IMR-90 (cell line): ENCODE results near the gene PIP4K2A. TPM values are rescaled to one million over a fixed set of nuclear protein-coding genes. Genes with fewer than 3 reads are reported as not detected.

Experiments used
- ATAC-seq: fragments of 200-7000 bp; cut with Tn5 transposase; 2 replicates; pipeline ENCODE4 v1.9.1; 2020; ENCODE audit warnings: low read depth, mild to moderate bottlenecking, moderate library complexity
- BruUV-seq: library from RNA; stranded (reverse); fragments of 400-500 nt; replicated peaks from 2 replicates; lab custom pipeline; 2021; lab: Mats Ljungman, UMichigan
- CTCF ChIA-PET: fragments of 300-600 bp; formaldehyde crosslinking; extraction: SDS; loops from one replicate; lab custom pipeline; 2021; ENCODE audit warnings: antibody characterized with exemption; lab: Yijun Ruan, JAX
- POLR2A ChIA-PET: fragments of 300-600 bp; sonication (Branson Sonifier 250); formaldehyde crosslinking; loops from one replicate; lab custom pipeline; 2022; ENCODE audit warnings: antibody characterized with exemption; ENCODE audit not compliant: unreplicated experiment; lab: Charles Lee
- DNase-seq: peaks from one replicate; pipeline ENCODE4 v3.0.0; 2013
- H2AFZ ChIP-seq: replicated peaks from 2 replicates; pipeline ENCODE3; 2013; ENCODE audit warnings: low read length, mild to moderate bottlenecking; ENCODE audit not compliant: poor library complexity
- H2AK5ac ChIP-seq: 2 replicates; pipeline ENCODE4 v1.6.1; 2013; ENCODE audit warnings: low read depth, low read length, inconsistent platforms
- H2AK9ac ChIP-seq: replicated peaks from 2 replicates; pipeline ENCODE3; 2013; ENCODE audit warnings: mild to moderate bottlenecking, low read depth, low read length, moderate library complexity; ENCODE audit not compliant: poor library complexity
- H2BK120ac ChIP-seq: 2 replicates; pipeline ENCODE4 v1.6.1; 2013; ENCODE audit warnings: low read depth, low read length, inconsistent platforms
- H2BK15ac ChIP-seq: 3 replicates; pipeline ENCODE4 v1.6.1; 2013; ENCODE audit warnings: low read depth, low read length, inconsistent platforms
- H2BK20ac ChIP-seq: 2 replicates; pipeline ENCODE4 v1.6.1; 2013; ENCODE audit warnings: low read depth, mild to moderate bottlenecking, inconsistent platforms, low read length, moderate library complexity
- H2BK5ac ChIP-seq: 2 replicates; pipeline ENCODE4 v1.6.1; 2013; ENCODE audit warnings: mild to moderate bottlenecking, low read depth, low read length, inconsistent platforms; ENCODE audit not compliant: poor library complexity, severe bottlenecking
- H3K14ac ChIP-seq: replicated peaks from 2 replicates; pipeline ENCODE4 v1.6.1; 2013; ENCODE audit warnings: low read depth, low read length, inconsistent platforms
- H3K18ac ChIP-seq: 2 replicates; pipeline ENCODE4 v1.6.1; 2013; ENCODE audit warnings: low read depth, low read length, control low read depth
- H3K23ac ChIP-seq: 2 replicates; pipeline ENCODE4 v1.6.1; 2013; ENCODE audit warnings: low read depth, low read length, inconsistent platforms
- H3K27ac ChIP-seq: 2 replicates; pipeline ENCODE4 v1.5.1; 2013; ENCODE audit warnings: mild to moderate bottlenecking, control low read depth, low read length; ENCODE audit not compliant: insufficient read depth
- H3K27me3 ChIP-seq: 2 replicates; pipeline ENCODE4 v1.6.1; 2013; ENCODE audit warnings: low read length; ENCODE audit not compliant: control insufficient read depth, insufficient read depth
- H3K36me3 ChIP-seq: 2 replicates; pipeline ENCODE4 v1.6.1; 2013; ENCODE audit warnings: low read length, mixed read lengths; ENCODE audit not compliant: control insufficient read depth, insufficient read depth
- H3K4ac ChIP-seq: 2 replicates; pipeline ENCODE4 v1.6.1; 2013; ENCODE audit warnings: low read depth, low read length, inconsistent platforms
- H3K4me1 ChIP-seq: 2 replicates; pipeline ENCODE4 v1.6.1; 2013; ENCODE audit warnings: low read length, mixed read lengths; ENCODE audit not compliant: control insufficient read depth, insufficient read depth
- H3K4me2 ChIP-seq: 2 replicates; pipeline ENCODE4 v1.6.1; 2013; ENCODE audit warnings: low read depth, mild to moderate bottlenecking, control low read depth, low read length, moderate library complexity
- H3K4me3 ChIP-seq: 2 replicates; pipeline ENCODE4 v1.5.1; 2013; ENCODE audit warnings: low read depth, mild to moderate bottlenecking, control low read depth, low read length, moderate library complexity; ENCODE audit not compliant: insufficient read depth
- H3K56ac ChIP-seq: 2 replicates; pipeline ENCODE4 v1.6.1; 2013; ENCODE audit warnings: low read length, inconsistent platforms; ENCODE audit not compliant: insufficient read depth; ENCODE audit errors: extremely low read depth
- H3K79me1 ChIP-seq, 2 experiments: 2 replicates each; pipeline ENCODE4 v1.6.1; 2013; ENCODE audit warnings: low read length in 2 of 2, inconsistent platforms in 1 of 2, low read depth in 1 of 2
- H3K9ac ChIP-seq: 2 replicates; pipeline ENCODE4 v1.6.1; 2013; ENCODE audit warnings: low read depth, low read length, control low read depth
- H3K9me1 ChIP-seq: 2 replicates; pipeline ENCODE4 v1.6.1; 2013; ENCODE audit warnings: low read length, inconsistent platforms; ENCODE audit not compliant: insufficient read depth
- H3K9me3 ChIP-seq: 2 replicates; pipeline ENCODE4 v1.6.1; 2013; ENCODE audit warnings: low read length; ENCODE audit not compliant: control insufficient read depth, insufficient read depth
- H4K20me1 ChIP-seq: 2 replicates; pipeline ENCODE4 v1.6.1; 2013; ENCODE audit warnings: low read length, inconsistent platforms; ENCODE audit not compliant: insufficient read depth
- H4K5ac ChIP-seq: 2 replicates; pipeline ENCODE4 v1.6.1; 2013; ENCODE audit warnings: mild to moderate bottlenecking, low read depth, low read length, control low read depth
- H4K8ac ChIP-seq, 2 experiments: 2 replicates each; pipeline ENCODE4 v1.6.1; 2013; ENCODE audit warnings: low read depth in 2 of 2, low read length in 2 of 2, control low read depth in 1 of 2, inconsistent platforms in 1 of 2
- H4K91ac ChIP-seq: 2 replicates; pipeline ENCODE4 v1.6.1; 2013; ENCODE audit warnings: low read depth, low read length, inconsistent platforms; ENCODE audit not compliant: insufficient read depth
- BHLHE40 ChIP-seq: fragments of 150-350 bp; IDR thresholded peaks from 2 replicates; pipeline ENCODE4 v1.6.1; 2016; ENCODE audit warnings: mild to moderate bottlenecking, low read depth, low read length
- CEBPB ChIP-seq: IDR thresholded peaks from 2 replicates; pipeline ENCODE4 v1.6.1; 2012; ENCODE audit warnings: low read depth, low read length, improper control_type of control experiment
- MAFK ChIP-seq: IDR thresholded peaks from 2 replicates; pipeline ENCODE4 v1.6.1; 2012; ENCODE audit warnings: low read depth, low read length, improper control_type of control experiment
- MAZ ChIP-seq: IDR thresholded peaks from 2 replicates; pipeline ENCODE4 v1.6.1; 2012; ENCODE audit warnings: low read depth, mild to moderate bottlenecking, low read length, improper control_type of control experiment, moderate library complexity, borderline replicate concordance
- NFE2L2 ChIP-seq: fragments of 150-350 bp; IDR thresholded peaks from 2 replicates; pipeline ENCODE4 v1.6.1; 2016; ENCODE audit warnings: low read depth, mild to moderate bottlenecking, low read length
- POLR2A ChIP-seq: IDR thresholded peaks from 2 replicates; pipeline ENCODE4 v1.6.1; 2012; ENCODE audit warnings: mild to moderate bottlenecking, low read depth, low read length
- RAD21 ChIP-seq: IDR thresholded peaks from 2 replicates; pipeline ENCODE4 v1.6.1; 2012; ENCODE audit warnings: low read length, improper control_type of control experiment
- RFX5 ChIP-seq: IDR thresholded peaks from 2 replicates; pipeline ENCODE4 v1.8.0; 2012; ENCODE audit warnings: low read depth, mild to moderate bottlenecking, low read length, moderate library complexity
- SMC3 ChIP-seq: fragments of 150-350 bp; IDR thresholded peaks from 2 replicates; pipeline ENCODE4 v1.6.1; 2016; ENCODE audit warnings: low read depth, mild to moderate bottlenecking, antibody characterized with exemption, low read length, moderate library complexity
- WGBS, 2 experiments: methylation state at CpG; one replicate each; pipeline versions ENCODE4 v1.1.5 to v1.1.7; 2013; ENCODE audit warnings: missing lambda C conversion rate in 2 of 2; ENCODE audit not compliant: insufficient read length in 1 of 2; ENCODE audit errors: extremely low coverage in 2 of 2; 5-methylcytosine and 5-hydroxymethylcytosine counted together
- dilution Hi-C: fragments of 300-500 bp; cut with HindIII; formaldehyde crosslinking; loops from one replicate; pipeline ENCODE4 v1.14.3; 2018; ENCODE audit warnings: low sequenced_read_pairs; ENCODE audit not compliant: unreplicated experiment
- in situ Hi-C: fragments of 300-500 bp; cut with MboI; formaldehyde crosslinking; loops from 3 replicates; pipeline ENCODE4 v1.14.3; 2019; ENCODE audit warnings: low sequenced_read_pairs, inconsistent platforms, mixed read lengths
- intact Hi-C: fragments of 100-400 bp; cut with micrococcal nuclease; formaldehyde crosslinking; loops from 2 replicates; pipeline ENCODE4 v1.10.0; 2022
- polyA plus RNA-seq, 3 experiments: library from polyadenylated mRNA; depleted of rRNA; stranded (reverse); fragments of >200 nt; gene quantifications; 2 replicates each; pipeline ENCODE4 v1.2.3, GENCODE V29; 2012; ENCODE audit warnings: low replicate concordance in 1 of 3
- total RNA-seq: library from RNA; depleted of rRNA; stranded (reverse); fragments of >200 nt; gene quantifications from 2 replicates; pipeline ENCODE4 v1.2.3, GENCODE V29; 2012
- TF ChIP-seq, protein P1 (sequence below): conservative IDR thresholded peaks from 2 replicates; pipeline ENCODE4 v1.5.1; 2012; ENCODE audit warnings: mild to moderate bottlenecking, low read depth, low read length, improper control_type of control experiment
- TF ChIP-seq, protein P2 (sequence below): fragments of 150-350 bp; IDR thresholded peaks from 2 replicates; pipeline ENCODE4 v1.6.1; 2017; ENCODE audit warnings: mild to moderate bottlenecking, antibody characterized with exemption, low read length, low read depth
- TF ChIP-seq, protein P3 (sequence below): fragments of 150-350 bp; IDR thresholded peaks from 2 replicates; pipeline ENCODE4 v1.6.1; 2016; ENCODE audit warnings: low read depth, mild to moderate bottlenecking, low read length, moderate library complexity, borderline replicate concordance

Gene PIP4K2A
- total and polyA plus RNA-seq, 2 of the 4 experiments (the other 2 are of a cell fraction), result 9.8 to 18.1 TPM

DNA sequence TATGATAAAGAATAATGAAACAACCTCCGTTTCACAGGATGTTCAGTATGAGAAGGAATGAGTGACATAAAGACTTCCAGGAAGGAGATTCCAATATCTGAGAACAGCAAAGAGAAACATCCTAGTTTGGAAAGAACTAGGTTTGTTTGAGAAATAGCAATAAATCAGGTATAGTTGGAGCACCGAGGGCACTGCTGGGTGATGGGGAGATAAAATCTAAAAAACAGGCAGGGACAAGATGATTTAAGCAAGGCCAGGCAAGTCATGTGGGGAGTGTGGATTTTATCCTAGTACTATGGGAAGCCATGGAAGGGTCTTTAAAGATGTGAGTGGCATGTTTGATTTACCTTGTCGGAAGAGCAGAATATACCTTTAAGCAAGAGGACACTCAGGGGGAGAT, 199.4 kb downstream of the PIP4K2A start:
- BruUV-seq, result no TSS peak
- intact Hi-C loops (no loop called here), dilution Hi-C loops (no loop called here), in situ Hi-C loops (no loop called here)
- Histone ChIP-seq H2AK5ac (no peak overlapping the region), H3K56ac (no peak overlapping the region), H3K9me3 (no peaks in the 10 kb centered on the region), H2BK120ac (no peak overlapping the region), H2BK5ac (no peak overlapping the region), H4K91ac (no peak overlapping the region), H4K8ac (no peak overlapping the region), H3K4me2 (no peak overlapping the region), H3K27ac (no peak overlapping the region), H3K23ac (no peak overlapping the region), H3K79me1 (no peaks in the 10 kb centered on the region), H3K4me3 (no peak overlapping the region), H2BK15ac (no peak overlapping the region), H3K18ac (no peak overlapping the region), H2BK20ac (no peak overlapping the region), H3K27me3 (no peaks in the 10 kb centered on the region), H3K9ac (no peak overlapping the region), H2AFZ (no peak overlapping the region), H3K4ac (no peak overlapping the region), H3K9me1 (no peaks in the 10 kb centered on the region), H4K20me1 (no peaks in the 10 kb centered on the region), H3K36me3 (no peaks in the 10 kb centered on the region), H3K4me1 (no peaks in the 10 kb centered on the region), H4K5ac (no peak overlapping the region), H2AK9ac (no peak overlapping the region), H3K14ac (no peak overlapping the region)
- CTCF ChIA-PET, result no interaction called here
- POLR2A ChIA-PET, result no interaction called here
- TF ChIP-seq RAD21, result no peak
- TF ChIP-seq BHLHE40, result no peak
- no peak for TF ChIP-seq MAZ
- TF ChIP-seq CEBPB, result no peak
- TF ChIP-seq NFE2L2, result no peak
- TF ChIP-seq, protein P1, sequence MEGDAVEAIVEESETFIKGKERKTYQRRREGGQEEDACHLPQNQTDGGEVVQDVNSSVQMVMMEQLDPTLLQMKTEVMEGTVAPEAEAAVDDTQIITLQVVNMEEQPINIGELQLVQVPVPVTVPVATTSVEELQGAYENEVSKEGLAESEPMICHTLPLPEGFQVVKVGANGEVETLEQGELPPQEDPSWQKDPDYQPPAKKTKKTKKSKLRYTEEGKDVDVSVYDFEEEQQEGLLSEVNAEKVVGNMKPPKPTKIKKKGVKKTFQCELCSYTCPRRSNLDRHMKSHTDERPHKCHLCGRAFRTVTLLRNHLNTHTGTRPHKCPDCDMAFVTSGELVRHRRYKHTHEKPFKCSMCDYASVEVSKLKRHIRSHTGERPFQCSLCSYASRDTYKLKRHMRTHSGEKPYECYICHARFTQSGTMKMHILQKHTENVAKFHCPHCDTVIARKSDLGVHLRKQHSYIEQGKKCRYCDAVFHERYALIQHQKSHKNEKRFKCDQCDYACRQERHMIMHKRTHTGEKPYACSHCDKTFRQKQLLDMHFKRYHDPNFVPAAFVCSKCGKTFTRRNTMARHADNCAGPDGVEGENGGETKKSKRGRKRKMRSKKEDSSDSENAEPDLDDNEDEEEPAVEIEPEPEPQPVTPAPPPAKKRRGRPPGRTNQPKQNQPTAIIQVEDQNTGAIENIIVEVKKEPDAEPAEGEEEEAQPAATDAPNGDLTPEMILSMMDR, result no peak
- TF ChIP-seq RFX5, result no peak
- no peak for TF ChIP-seq SMC3
- no peak for TF ChIP-seq POLR2A
- no peak for TF ChIP-seq MAFK
- TF ChIP-seq, protein P2, sequence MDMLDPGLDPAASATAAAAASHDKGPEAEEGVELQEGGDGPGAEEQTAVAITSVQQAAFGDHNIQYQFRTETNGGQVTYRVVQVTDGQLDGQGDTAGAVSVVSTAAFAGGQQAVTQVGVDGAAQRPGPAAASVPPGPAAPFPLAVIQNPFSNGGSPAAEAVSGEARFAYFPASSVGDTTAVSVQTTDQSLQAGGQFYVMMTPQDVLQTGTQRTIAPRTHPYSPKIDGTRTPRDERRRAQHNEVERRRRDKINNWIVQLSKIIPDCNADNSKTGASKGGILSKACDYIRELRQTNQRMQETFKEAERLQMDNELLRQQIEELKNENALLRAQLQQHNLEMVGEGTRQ, result no peak
- TF ChIP-seq, protein P3, sequence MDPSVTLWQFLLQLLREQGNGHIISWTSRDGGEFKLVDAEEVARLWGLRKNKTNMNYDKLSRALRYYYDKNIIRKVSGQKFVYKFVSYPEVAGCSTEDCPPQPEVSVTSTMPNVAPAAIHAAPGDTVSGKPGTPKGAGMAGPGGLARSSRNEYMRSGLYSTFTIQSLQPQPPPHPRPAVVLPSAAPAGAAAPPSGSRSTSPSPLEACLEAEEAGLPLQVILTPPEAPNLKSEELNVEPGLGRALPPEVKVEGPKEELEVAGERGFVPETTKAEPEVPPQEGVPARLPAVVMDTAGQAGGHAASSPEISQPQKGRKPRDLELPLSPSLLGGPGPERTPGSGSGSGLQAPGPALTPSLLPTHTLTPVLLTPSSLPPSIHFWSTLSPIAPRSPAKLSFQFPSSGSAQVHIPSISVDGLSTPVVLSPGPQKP, result no peak
- ATAC-seq (no peak), DNase-seq (no peak)
- WGBS, 2 experiments, result 33% methylated on average over 1 of the region's 3 CpGs; no CpG with 5 or more reads in 1 of the 2 experiments
